Breast epithelium (tissue), 3 donors: ENCODE results near the gene GLCE.

Experiments used
- CTCF ChIP-seq, 3 donors: fragments of 450-650 bp; IDR thresholded peaks; one replicate each; pipeline ENCODE4 v1.5.1; 2016 to 2017; ENCODE audit warnings: antibody characterized with exemption in 3 of 3, mild to moderate bottlenecking in 3 of 3, moderate library complexity in 3 of 3
- POLR2AphosphoS5 ChIP-seq, 3 donors: sonication (generic); formaldehyde crosslinking; IDR thresholded peaks; one replicate each; pipeline ENCODE4 v1.6.1; 2017; ENCODE audit warnings: antibody characterized with exemption in 3 of 3

GRCh38 chr15:69313432-69314000 is 153.1 kb downstream of the GLCE start:
- TF ChIP-seq CTCF (IDR thresholded peaks at IDR 0.05) (no peak), POLR2AphosphoS5 (IDR thresholded peaks at IDR 0.05) (no peak)
